Smooth muscle cell of the brain vasculature (primary cell): ENCODE results near the gene RAB11FIP3.
"Not testable (repeated sequence)": the region's sequence is repeated elsewhere in the genome, so short reads cannot be mapped to it uniquely, and the experiment has no call there.

Experiments
- DNase-seq: peaks from one replicate; pipeline ENCODE4 v3.0.0-alpha.2; 2012; ENCODE audit warnings: low read depth, low spot score

The RAB11FIP3 gene

GRCh38 chr16:392450-393030, 32.9 kb upstream of the RAB11FIP3 start:
- DNase-seq, result no peak

DNA sequence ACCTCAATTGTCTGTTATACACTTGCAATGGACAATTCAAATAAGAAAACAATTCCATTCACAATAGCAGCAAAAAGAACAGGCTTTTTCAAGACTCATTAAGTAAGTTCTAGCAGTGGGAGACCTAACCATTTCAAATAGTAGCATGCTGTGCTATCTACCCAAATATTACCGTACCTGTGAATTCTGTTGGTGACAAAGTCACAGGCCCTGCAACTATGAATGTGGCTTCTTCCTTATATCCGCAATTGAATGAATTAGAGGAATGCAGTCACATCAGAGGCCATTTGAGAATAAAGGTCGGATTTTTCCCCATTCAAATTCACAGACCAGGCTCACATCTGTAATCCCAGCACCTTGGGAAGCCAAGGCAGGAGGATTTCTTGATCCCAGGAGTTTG, 29.2 kb upstream of the RAB11FIP3 start:
- DNase-seq, result no peak

DNA sequence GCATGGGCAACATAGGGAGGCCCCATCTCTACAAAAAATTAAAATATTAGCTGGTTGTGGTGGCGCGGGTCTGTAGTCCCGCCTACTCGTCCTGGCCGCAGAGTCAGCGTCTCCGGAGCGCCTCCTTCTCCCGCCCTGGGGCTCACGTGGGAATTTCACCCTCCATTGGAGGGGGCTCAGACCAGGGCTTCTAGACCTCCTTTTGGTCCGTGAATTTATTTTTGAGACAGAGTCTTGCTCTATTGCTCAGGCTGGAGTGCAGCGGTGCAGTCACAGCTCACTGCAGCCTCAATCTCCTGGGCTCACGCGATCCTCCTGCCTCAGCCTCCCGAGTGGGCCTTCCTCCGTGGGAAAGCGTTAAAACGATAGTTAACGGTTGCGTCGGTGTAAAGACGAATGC, 28.8 kb upstream of the RAB11FIP3 start:
- no peak for DNase-seq

DNA sequence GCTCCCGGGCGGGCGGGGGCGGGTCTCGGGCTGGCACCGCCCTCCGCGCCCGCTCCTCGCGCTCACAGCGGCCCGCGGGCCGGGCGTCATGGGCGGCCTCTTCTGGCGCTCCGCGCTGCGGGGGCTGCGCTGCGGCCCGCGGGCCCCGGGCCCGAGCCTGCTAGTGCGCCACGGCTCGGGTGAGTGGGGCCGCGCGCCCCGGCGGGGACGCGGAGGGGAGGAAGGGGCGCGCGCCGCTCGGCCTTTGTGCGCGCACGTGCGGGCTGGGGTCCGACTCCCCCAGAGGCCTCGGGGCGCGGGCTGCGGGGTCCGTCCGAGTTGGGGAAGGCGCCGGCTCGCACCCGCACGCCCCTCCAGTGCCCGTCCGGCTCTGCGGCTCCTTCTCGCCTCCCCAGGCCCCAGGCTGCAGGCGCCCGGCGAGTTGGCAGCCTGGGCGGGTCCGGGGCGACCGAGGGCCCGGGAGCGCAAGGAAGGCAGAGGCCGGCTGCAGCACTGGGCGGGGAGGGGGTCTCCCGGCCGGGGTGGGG, 28.3 kb upstream of the RAB11FIP3 start, which contains the start of gene NME4:
TSS of gene NME4 (plus strand) at position 65 of the 527 bp plus-strand sequence. CDS start at position 89, 24 bp downstream.
- DNase-seq, result no peak

DNA sequence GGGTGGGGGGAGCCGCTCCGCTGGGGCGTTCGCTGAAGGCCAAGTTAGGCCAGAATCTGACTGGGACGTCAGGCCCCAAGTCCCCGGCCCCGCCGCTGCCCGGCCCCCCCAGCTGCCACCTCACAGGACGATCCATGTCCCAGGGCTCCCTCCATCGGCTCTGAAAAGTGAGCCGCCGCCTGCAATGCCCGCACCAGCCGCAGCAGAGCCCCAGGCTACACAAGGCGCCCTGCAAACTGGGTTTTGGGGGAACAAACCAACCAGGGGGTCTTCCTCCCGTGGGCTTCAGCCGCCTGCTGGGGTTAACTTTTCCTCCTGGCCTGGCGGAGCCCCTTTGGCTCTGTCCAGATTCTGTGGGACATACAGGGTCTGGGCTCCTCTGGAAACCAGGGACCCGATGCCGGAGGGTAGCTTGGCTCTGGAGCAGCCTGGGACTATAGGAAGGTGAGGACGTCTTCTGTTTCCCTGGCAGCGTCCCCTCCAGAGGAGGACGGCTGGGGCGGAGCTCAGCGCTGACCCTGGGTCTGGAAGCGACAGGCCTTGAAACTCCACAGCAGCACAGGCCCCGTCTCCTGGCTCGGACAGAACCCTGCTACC, 27.6 kb upstream of the RAB11FIP3 start:
- DNase-seq, result no peak

GRCh38 chr16:398561-399339, 26.7 kb upstream of the RAB11FIP3 start:
- no peak for DNase-seq

GRCh38 chr16:399340-400019, 26.0 kb upstream of the RAB11FIP3 start:
- DNase-seq, result no peak

- no peak for DNase-seq
Measured at GRCh38 chr16:400061-400591, 25.3 kb upstream of the RAB11FIP3 start.

GRCh38 chr16:401468-402348, 23.7 kb upstream of the RAB11FIP3 start, which contains the start of gene DECR2:
TSS of gene DECR2 (plus strand) at chr16:401885. CDS start at chr16:401964, 79 bp downstream.
- peak; percentile 74 for DNase-seq

GRCh38 chr16:404971-405486, 20.4 kb upstream of the RAB11FIP3 start:
- no peak for DNase-seq

DNA sequence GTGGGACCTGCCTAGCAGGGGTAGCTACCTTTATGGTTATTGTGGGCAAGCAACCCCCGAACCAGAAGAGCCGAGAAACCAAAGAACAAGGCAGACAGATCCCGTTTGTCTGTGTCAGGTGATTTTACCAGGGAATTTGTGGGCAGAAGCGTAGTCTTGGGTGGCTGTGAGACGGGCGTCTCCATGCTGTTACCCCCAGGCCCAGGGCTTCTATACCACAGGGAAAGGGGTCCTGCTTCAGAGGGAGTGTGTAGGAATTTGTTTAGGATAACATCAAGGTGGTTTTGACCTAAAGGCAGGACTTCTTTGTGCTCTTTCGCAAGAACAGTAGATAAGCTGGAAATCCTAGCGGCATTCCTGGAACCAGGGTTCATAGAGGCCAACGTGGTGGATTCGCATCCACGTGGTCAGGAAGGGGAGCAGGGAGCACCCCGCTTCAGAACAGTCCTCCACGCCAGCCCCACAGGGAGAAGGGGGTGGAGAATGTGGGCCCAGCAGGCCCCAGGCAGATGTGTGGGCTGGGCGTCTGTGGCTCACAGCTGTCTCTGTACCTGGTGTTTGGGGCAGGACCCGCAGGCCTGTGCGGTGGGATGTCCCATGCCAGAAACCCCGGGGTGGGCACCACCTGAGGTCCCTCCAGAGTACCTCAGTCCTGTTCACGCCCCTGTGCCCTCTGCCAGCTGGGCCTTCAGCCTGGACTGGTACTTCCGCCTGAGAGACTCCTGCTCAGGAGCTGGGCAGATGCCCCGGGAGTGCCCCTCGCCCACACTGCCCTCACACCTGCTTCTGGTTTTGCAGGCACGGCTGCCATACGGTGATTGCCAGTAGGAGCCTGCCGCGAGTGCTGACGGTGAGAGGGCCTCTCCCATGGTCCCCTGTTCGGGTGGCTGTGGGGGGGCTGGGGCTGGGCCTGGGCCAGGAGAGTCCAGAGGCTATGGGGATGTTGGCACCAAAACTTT, 19.6 kb upstream of the RAB11FIP3 start:
- DNase-seq, result no peak

- DNase-seq, result no peak
Measured at GRCh38 chr16:407253-407652, 18.2 kb upstream of the RAB11FIP3 start.

DNA sequence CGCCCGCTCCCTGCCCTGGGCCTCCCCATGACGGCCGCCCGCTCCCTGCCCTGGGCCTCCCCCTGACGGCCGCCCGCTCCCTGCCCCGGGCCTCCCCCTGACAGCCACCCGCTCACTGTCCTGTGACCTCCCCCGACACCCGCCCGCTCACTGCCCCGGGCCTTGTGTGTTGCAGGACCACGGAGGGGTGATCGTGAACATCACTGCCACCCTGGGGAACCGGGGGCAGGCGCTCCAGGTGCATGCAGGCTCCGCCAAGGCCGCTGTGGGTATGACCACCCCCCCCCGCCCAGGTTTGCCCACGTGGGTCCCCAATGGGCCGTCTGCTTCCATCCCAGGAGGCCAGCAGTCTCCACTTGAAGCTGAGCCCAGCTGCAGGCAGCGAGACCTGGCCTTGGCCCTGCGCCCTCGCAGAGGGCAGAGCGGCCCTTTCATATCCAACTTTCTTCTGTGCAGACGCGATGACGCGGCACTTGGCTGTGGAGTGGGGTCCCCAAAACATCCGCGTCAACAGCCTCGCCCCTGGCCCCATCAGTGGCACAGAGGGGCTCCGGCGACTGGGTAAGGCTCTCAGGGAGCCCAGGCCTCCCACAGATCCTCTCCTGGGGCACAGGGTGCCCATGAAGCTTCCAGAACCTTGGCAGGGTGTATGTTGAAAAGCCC, 14.8 kb upstream of the RAB11FIP3 start:
- no peak for DNase-seq

GRCh38 chr16:411576-412265, 13.7 kb upstream of the RAB11FIP3 start:
- no peak for DNase-seq

GRCh38 chr16:414395-415169, 10.9 kb upstream of the RAB11FIP3 start:
- DNase-seq, result no peak

GRCh38 chr16:415170-415498, 10.3 kb upstream of the RAB11FIP3 start:
- not testable (repeated sequence) for DNase-seq

GRCh38 chr16:422179-422578, 3.3 kb upstream of the RAB11FIP3 start:
- not testable (repeated sequence) for DNase-seq
